ENCODE results near the gene RASA2.

DNA sequence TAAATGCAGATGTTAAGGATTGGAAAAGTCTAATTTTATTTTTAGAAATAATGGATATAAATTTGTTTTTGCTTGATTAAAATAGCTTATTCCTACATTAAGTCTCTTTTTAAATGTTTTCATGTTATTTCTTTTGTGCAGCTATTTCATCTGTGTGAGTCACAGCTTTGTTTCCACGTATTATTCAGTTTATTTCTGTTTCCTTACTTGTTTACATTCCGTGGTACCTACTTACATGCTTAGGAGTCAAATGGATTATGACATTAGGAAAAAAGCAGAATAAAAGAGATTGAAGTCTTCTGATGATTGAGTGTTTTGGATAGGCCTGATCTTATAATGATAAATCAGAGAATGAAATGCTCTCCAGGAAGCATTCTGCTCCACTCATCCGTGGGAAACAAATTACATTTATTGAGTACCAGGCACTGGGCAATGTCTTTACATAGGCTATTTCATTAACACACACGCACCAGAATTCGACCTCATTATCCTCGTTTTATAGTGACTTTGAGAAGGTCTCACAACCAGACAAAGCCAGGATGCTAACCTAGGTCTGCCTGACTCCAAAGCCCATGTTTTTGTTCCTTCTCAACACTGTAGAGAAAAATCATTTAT lies 38.1 kb upstream of the RASA2 start:
- TF ChIP-seq CTCF (IDR thresholded peaks at IDR 0.05; ENCODE audit: control extremely low read depth in 1 of 3, insufficient read depth in 1 of 3, low read depth in 1 of 3, low read length in 3 of 3) = no peak
- TF ChIP-seq TAF1 (IDR thresholded peaks at IDR 0.05; ENCODE audit: low read depth, low read length) = no peak
- TF ChIP-seq GABPA (IDR thresholded peaks at IDR 0.05; ENCODE audit: borderline replicate concordance, insufficient read depth, low read length) = no peak
- no peak for TF ChIP-seq CEBPB (IDR thresholded peaks at IDR 0.05; ENCODE audit: low read depth, low read length)
- no peak for TF ChIP-seq POLR2A (IDR thresholded peaks at IDR 0.05; ENCODE audit: control extremely low read depth in 1 of 2, low read depth in 2 of 2, low read length in 2 of 2)
- no peak for TF ChIP-seq EZH2 (IDR thresholded peaks at IDR 0.05; ENCODE audit: low read depth, low read length, severe bottlenecking)
- TF ChIP-seq HDAC2 (IDR thresholded peaks at IDR 0.05; ENCODE audit: borderline replicate concordance in 1 of 2, low read depth in 2 of 2, low read length in 2 of 2) = no peak
- TF ChIP-seq PHF8 (conservative IDR thresholded peaks at IDR 0.05; ENCODE audit: low read depth, low read length) = no peak
- TF ChIP-seq SUZ12 (IDR thresholded peaks at IDR 0.05; ENCODE audit: low read length) = no peak
- no peak for TF ChIP-seq CHD1 (IDR thresholded peaks at IDR 0.05; ENCODE audit: low read depth, low read length)
- TF ChIP-seq YY1 (IDR thresholded peaks at IDR 0.05; ENCODE audit: low read depth, low read length) = no peak
- no peak for TF ChIP-seq RAD21 (IDR thresholded peaks at IDR 0.05 in 1 of 2, conservative IDR thresholded peaks at IDR 0.05 in 1 of 2; ENCODE audit: low read depth in 2 of 2, low read length in 2 of 2)
- TF ChIP-seq SIRT6 (IDR thresholded peaks at IDR 0.05; ENCODE audit: low read length) = no peak
- TF ChIP-seq EGR1 (IDR thresholded peaks at IDR 0.05; ENCODE audit: borderline replicate concordance, low read depth, low read length) = no peak

Data from H1 (cell line).